ENCODE measurements around the gene MYO10. TPM values are rescaled to one million over a fixed set of nuclear protein-coding genes. Genes with fewer than 3 reads are reported as not detected.
"Not testable (repeated sequence)": the region's sequence is repeated elsewhere in the genome, so short reads cannot be mapped to it uniquely, and the experiment has no call there.

Gene MYO10
- total RNA-seq, 2 experiments from 2014 or later = 0.03 to 1.7 TPM

DNA sequence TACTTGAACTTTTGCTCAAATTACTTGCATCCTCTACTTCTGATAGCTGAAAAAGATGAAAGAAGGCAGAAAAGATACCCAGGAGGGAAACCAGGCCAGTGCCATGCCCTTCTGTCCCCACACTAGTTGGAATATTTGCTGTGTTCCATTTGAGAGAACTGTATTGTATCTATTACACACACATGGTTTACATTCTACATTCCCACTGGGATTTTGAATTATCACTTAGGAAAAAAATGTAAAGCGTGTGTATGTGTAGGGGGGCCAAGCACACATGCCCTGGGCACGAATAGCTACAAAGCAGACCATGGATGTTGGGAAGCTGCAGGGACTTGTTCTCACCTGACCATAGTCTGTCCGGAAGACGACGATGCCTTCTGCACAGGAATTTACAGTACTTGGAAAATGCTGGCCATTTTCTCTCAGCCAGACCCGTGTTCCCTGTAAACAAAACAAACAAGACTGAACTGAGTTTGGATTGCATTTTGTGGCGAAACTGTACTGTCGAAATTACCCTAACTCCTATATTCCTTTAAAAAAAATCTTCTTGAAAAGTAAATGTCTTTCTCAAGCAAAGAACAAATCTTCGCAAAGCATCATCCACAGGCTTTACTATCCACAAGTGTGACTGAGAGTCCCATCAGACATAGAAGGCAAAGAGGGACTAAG is 58.7 kb downstream of the MYO10 start:
- H3K9me2 ChIP-seq (ENCODE audit: insufficient read depth, low read length) = no peaks in the 10 kb centered on the region
- H3K9me3 ChIP-seq (ENCODE audit: low read length) = no peaks in the 10 kb centered on the region
- H2AFZ ChIP-seq (ENCODE audit: low read length) = no peak overlapping the region
- BruUV-seq (replicated peaks) = no TSS peak
- DNase-seq (ENCODE audit: low spot score) = no peak
- ChIA-PET POLR2A (no interaction called here), CTCF (ENCODE audit: unreplicated experiment) (no interaction called here)
- intact Hi-C loops (cut with micrococcal nuclease; ENCODE audit: unreplicated experiment) = no loop called here
- H3K79me2 ChIP-seq (ENCODE audit: insufficient read depth, low read depth, low read length) = no peaks in the 10 kb centered on the region
- no peak overlapping the region for H3K4me3 ChIP-seq (ENCODE audit: low read depth, low read length, poor library complexity, severe bottlenecking)
- H3K4me1 ChIP-seq (ENCODE audit: insufficient read depth, low read length, poor library complexity, severe bottlenecking) = no peaks in the 10 kb centered on the region
- no peaks in the 10 kb centered on the region for H3K36me3 ChIP-seq (ENCODE audit: insufficient read depth, low read length)
- H3K4me2 ChIP-seq (ENCODE audit: low read length) = no peak overlapping the region
- TF ChIP-seq EZH2phosphoT487 (IDR thresholded peaks at IDR 0.05; ENCODE audit: borderline replicate concordance, low read depth, low read length) = no peak
- TF ChIP-seq, protein P1, sequence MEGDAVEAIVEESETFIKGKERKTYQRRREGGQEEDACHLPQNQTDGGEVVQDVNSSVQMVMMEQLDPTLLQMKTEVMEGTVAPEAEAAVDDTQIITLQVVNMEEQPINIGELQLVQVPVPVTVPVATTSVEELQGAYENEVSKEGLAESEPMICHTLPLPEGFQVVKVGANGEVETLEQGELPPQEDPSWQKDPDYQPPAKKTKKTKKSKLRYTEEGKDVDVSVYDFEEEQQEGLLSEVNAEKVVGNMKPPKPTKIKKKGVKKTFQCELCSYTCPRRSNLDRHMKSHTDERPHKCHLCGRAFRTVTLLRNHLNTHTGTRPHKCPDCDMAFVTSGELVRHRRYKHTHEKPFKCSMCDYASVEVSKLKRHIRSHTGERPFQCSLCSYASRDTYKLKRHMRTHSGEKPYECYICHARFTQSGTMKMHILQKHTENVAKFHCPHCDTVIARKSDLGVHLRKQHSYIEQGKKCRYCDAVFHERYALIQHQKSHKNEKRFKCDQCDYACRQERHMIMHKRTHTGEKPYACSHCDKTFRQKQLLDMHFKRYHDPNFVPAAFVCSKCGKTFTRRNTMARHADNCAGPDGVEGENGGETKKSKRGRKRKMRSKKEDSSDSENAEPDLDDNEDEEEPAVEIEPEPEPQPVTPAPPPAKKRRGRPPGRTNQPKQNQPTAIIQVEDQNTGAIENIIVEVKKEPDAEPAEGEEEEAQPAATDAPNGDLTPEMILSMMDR (conservative IDR thresholded peaks at IDR 0.05; ENCODE audit: low read length) = no peak
- no peaks in the 10 kb centered on the region for H4K20me1 ChIP-seq (ENCODE audit: insufficient read depth, low read length)
- no peak overlapping the region for H3K27ac ChIP-seq (ENCODE audit: low read depth, low read length, poor library complexity, severe bottlenecking)

DNA sequence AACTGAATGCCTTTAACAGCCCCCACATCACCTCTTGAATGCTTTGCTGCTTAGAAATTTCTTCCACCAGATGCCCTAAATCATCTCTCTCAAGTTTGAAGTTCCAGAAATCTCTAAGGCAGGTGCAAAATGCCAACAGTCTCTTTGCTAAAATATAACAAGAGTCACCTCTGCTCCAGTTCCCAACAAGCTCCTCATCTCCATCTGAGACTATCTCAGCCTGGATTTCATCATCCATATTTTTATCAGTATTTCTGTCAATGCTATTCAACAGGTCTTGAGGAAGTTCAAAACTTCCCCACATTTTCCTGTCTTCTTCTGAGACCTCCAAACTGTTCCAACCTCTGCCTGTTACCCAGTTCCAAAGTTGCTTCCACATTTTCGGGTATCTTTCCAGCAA is 61.7 kb downstream of the MYO10 start:
- H3K4me3 ChIP-seq (ENCODE audit: low read depth, low read length, poor library complexity, severe bottlenecking); H3K27ac ChIP-seq (ENCODE audit: low read depth, low read length, poor library complexity, severe bottlenecking); BruUV-seq (replicated peaks); CTCF ChIA-PET (ENCODE audit: unreplicated experiment); DNase-seq (ENCODE audit: low spot score); H3K9me3 ChIP-seq (ENCODE audit: low read length); POLR2A ChIA-PET; H4K20me1 ChIP-seq (ENCODE audit: insufficient read depth, low read length); H3K4me1 ChIP-seq (ENCODE audit: insufficient read depth, low read length, poor library complexity, severe bottlenecking); H3K79me2 ChIP-seq (ENCODE audit: insufficient read depth, low read depth, low read length); H3K9me2 ChIP-seq (ENCODE audit: insufficient read depth, low read length); H2AFZ ChIP-seq (ENCODE audit: low read length); H3K4me2 ChIP-seq (ENCODE audit: low read length); H3K36me3 ChIP-seq (ENCODE audit: insufficient read depth, low read length); intact Hi-C loops (cut with micrococcal nuclease; ENCODE audit: unreplicated experiment): not testable (repeated sequence)

DNA sequence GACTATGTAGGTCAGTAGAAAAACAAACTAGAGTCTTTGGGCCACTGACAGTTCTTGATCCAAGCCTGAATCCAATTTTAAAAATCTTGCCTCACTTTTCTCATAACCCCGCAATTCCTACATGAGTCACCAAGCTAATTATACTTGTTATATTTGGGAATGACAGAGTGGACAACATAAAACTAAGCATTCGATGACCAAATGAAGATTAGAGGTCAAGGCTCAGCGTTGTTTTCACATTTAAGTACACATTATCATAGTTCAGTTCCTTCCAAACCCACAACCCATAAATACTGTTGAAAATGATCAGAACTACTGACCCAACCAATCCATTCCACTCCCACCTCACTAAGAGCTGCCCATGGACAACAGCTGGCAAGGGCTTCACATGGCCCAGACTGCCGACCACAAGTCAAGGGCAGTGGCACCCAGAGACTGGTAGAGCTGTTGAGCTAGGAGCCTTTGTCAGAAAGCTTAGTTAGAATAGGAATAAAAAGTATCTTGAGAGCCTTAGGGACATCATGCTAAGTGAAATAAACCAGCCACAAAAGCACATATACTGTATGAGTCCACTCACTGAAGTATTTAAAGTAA is 64.2 kb downstream of the MYO10 start:
- ChIA-PET CTCF (ENCODE audit: unreplicated experiment) (no interaction called here), POLR2A (no interaction called here)
- Histone ChIP-seq H3K4me3 (ENCODE audit: low read depth, low read length, poor library complexity, severe bottlenecking) (no peak overlapping the region), H3K4me2 (ENCODE audit: low read length) (no peak overlapping the region), H2AFZ (ENCODE audit: low read length) (no peak overlapping the region), H4K20me1 (ENCODE audit: insufficient read depth, low read length) (no peaks in the 10 kb centered on the region), H3K27ac (ENCODE audit: low read depth, low read length, poor library complexity, severe bottlenecking) (no peak overlapping the region), H3K36me3 (ENCODE audit: insufficient read depth, low read length) (no peaks in the 10 kb centered on the region), H3K79me2 (ENCODE audit: insufficient read depth, low read depth, low read length) (no peaks in the 10 kb centered on the region), H3K9me2 (ENCODE audit: insufficient read depth, low read length) (no peaks in the 10 kb centered on the region), H3K9me3 (ENCODE audit: low read length) (no peaks in the 10 kb centered on the region), H3K4me1 (ENCODE audit: insufficient read depth, low read length, poor library complexity, severe bottlenecking) (no peaks in the 10 kb centered on the region)
- no peak for TF ChIP-seq EZH2phosphoT487 (IDR thresholded peaks at IDR 0.05; ENCODE audit: borderline replicate concordance, low read depth, low read length)
- TF ChIP-seq, protein P1 (conservative IDR thresholded peaks at IDR 0.05; ENCODE audit: low read length) = no peak
- BruUV-seq (replicated peaks) = no TSS peak
- DNase-seq (ENCODE audit: low spot score) = no peak
- intact Hi-C loops (cut with micrococcal nuclease; ENCODE audit: unreplicated experiment) = no loop called here

Data from OCI-LY7 (cell line).